ENCODE measurements around the gene NDOR1. TPM values are rescaled to one million over a fixed set of nuclear protein-coding genes. Genes with fewer than 3 reads are reported as not detected.

NDOR1 gene
- total RNA-seq, 3 donors from 2014 or later: 15.9 to 19.7 (median 19.0) TPM

- no peak overlapping the region for H3K4me3 ChIP-seq
- peaks cover 3% of the 10 kb centered on the region for H3K36me3 ChIP-seq (ENCODE audit: low read depth)
- no peak for ATAC-seq
- H3K9me3 ChIP-seq: no peaks in the 10 kb centered on the region
- TF ChIP-seq CTCF (IDR thresholded peaks at IDR 0.05): no peak
- intact Hi-C loops (cut with DNase I, micrococcal nuclease): no loop called here
- peaks cover 21% of the 10 kb centered on the region for H3K4me1 ChIP-seq (ENCODE audit: low read depth)
- no peak for DNase-seq
These were observed 27.1 kb upstream of the NDOR1 start for GRCh38 chr9:137178201-137178938.

DNA sequence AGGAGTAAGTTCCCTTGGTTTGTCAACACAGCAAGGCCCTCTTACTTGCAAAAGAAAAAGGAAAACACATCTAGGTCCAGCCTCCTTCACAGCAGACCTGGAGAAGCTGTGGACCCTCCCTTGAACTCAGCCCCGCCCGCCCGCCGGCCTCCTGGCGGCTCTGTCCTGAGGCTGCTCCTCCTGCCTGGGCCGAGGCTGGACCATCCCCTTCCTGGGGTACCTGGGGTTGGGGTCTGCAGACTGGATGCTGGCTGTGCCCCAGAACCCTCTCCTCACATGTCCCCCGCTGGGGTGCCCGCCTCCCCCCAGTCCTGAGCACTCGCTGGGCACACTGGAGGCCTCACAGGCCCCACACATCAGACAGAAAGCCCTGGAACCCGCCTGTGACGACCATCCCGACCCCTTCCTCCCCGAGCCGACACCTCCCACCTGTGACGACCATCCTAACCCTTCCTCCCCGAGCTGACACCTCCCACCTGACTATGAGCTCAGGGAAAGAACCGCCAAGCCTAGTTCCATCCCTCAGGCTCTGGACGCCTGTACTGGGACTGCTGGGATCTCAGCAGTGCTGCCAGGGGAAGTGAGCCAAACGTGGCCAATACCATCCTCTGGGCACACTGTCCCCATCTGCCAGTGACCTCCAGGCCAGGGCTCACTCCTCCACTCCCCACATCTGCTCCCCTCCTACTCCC is 26.4 kb upstream of the NDOR1 start:
- ATAC-seq (no peak), DNase-seq (no peak)
- Histone ChIP-seq H3K4me1 (ENCODE audit: low read depth) (peaks cover 21% of the 10 kb centered on the region), H3K9me3 (no peaks in the 10 kb centered on the region), H3K36me3 (ENCODE audit: low read depth) (peaks cover 3% of the 10 kb centered on the region), H3K4me3 (no peak overlapping the region)
- TF ChIP-seq CTCF (IDR thresholded peaks at IDR 0.05): no peak
- intact Hi-C loops (cut with DNase I, micrococcal nuclease): no loop called here

DNA sequence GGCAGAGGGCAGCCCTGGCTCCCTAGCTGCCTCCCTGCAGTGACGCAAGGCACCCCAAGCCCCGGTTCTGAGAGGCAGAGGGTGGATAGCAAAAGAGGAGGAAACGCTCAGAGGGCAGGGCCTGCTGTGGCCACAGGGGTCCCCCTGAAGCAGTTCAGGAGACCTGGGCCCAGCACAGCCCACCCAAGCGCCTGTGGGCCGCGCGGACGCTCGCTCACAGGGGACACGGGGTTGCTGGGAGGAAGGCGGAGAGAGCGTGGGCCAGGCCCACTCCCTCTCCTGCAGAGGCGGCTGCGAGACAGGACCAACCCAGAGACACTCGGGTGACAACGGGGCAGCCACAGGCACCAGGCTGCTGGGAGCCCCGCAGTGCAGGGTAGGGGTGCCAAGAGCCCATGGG is 25.7 kb upstream of the NDOR1 start:
- no peak overlapping the region for H3K4me3 ChIP-seq
- no peaks in the 10 kb centered on the region for H3K9me3 ChIP-seq
- H3K4me1 ChIP-seq (ENCODE audit: low read depth): peaks cover 14% of the 10 kb centered on the region
- peaks cover 3% of the 10 kb centered on the region for H3K36me3 ChIP-seq (ENCODE audit: low read depth)
- ATAC-seq: no peak
- no peak for TF ChIP-seq CTCF (IDR thresholded peaks at IDR 0.05)
- intact Hi-C loops (cut with DNase I, micrococcal nuclease): no loop called here
- no peak for DNase-seq

DNA sequence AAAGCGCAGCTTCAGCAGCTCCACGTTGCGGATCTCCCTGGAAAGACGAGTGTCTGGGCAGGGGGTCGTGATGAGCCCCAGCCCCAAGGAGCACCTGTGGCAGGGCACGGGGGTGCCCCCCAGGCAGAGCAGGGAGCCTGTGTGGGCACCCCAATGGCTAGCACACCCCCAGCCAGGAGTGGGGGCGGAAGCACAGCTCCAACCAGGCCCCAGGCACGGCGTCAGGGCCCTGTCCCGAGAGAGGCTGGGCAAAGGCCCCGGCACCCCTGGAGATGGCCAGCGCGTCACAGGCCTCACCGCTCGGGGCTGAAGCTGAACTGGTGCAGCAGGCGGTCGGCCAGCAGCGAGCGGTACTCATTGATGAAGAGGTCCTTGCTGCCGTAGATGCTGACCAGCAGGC is 25.0 kb upstream of the NDOR1 start:
- no peak for ATAC-seq
- Histone ChIP-seq H3K9me3 (no peaks in the 10 kb centered on the region), H3K36me3 (ENCODE audit: low read depth) (peaks cover 3% of the 10 kb centered on the region), H3K4me1 (ENCODE audit: low read depth) (peaks cover 7% of the 10 kb centered on the region), H3K4me3 (no peak overlapping the region)
- intact Hi-C loops (cut with DNase I, micrococcal nuclease): no loop called here
- DNase-seq: no peak
- no peak for TF ChIP-seq CTCF (IDR thresholded peaks at IDR 0.05)

- ATAC-seq (no peak), DNase-seq (no peak)
- peaks cover 8% of the 10 kb centered on the region for H3K4me1 ChIP-seq (ENCODE audit: low read depth)
- intact Hi-C loops (cut with DNase I, micrococcal nuclease): no loop called here
- TF ChIP-seq CTCF (IDR thresholded peaks at IDR 0.05): no peak
- H3K9me3 ChIP-seq: no peaks in the 10 kb centered on the region
- H3K36me3 ChIP-seq (ENCODE audit: low read depth): peaks cover 3% of the 10 kb centered on the region
- H3K4me3 ChIP-seq: no peak overlapping the region
These were observed 23.8 kb upstream of the NDOR1 start for GRCh38 chr9:137181680-137182079.
